T-helper 17 cell (primary cell): Measurements from ENCODE around the gene SNX15. TPM values are rescaled to one million over a fixed set of nuclear protein-coding genes. Genes with fewer than 3 reads are reported as not detected.

ENCODE experiments used
- ATAC-seq: fragments of 150-1000 bp; cut with Tn5 transposase; 2 replicates; pipeline ENCODE4 v1.10.0; 2021; ENCODE audit warnings: mild to moderate bottlenecking, moderate library complexity
- DNase-seq, 3 donors: peaks; one replicate each; pipeline versions ENCODE4 v3.0.0 to v3.0.0-alpha.2; 2020 to 2021
- H3K9me3 ChIP-seq: one replicate; pipeline ENCODE4 v1.7.0; 2013; ENCODE audit warnings: low read length, mild to moderate bottlenecking; ENCODE audit not compliant: control insufficient read depth, poor library complexity, severe bottlenecking
- H3K27ac Mint-ChIP-seq: one replicate; pipeline ENCODE4 v1.8.0; 2022; ENCODE audit warnings: mild to moderate bottlenecking, moderate library complexity, mixed read lengths
- H3K27me3 Mint-ChIP-seq: one replicate; pipeline ENCODE4 v1.8.0; 2022; ENCODE audit warnings: mixed read lengths
- H3K36me3 Mint-ChIP-seq: one replicate; pipeline ENCODE4 v1.8.0; 2022; ENCODE audit warnings: low read depth, mixed read lengths
- H3K4me1 Mint-ChIP-seq: one replicate; pipeline ENCODE4 v1.8.0; 2022; ENCODE audit warnings: mild to moderate bottlenecking, mixed read lengths
- H3K4me3 Mint-ChIP-seq: one replicate; pipeline ENCODE4 v1.8.0; 2022; ENCODE audit warnings: mild to moderate bottlenecking, moderate library complexity, mixed read lengths
- total RNA-seq, 4 donors: library from RNA in 2 of 4; stranded (reverse) in 2 of 4; gene quantifications; one replicate each; pipeline ENCODE4 v1.2.3 and lab custom pipeline; 2022 to 2026

SNX15 gene
- total RNA-seq, 2 donors from 2014 or later = 19.7 to 20.8 TPM

- no peak for ATAC-seq
- H3K9me3 ChIP-seq = no peaks in the 10 kb centered on the region
- Mint-ChIP-seq H3K4me1 (peaks cover 4% of the 10 kb centered on the region), H3K27me3 (peaks cover 6% of the 10 kb centered on the region), H3K36me3 (no peaks in the 10 kb centered on the region), H3K4me3 (no peak overlapping the region), H3K27ac (no peak overlapping the region)
- DNase-seq = no peak
Observed at GRCh38 chr11:65066805-65067291, 39.6 kb downstream of the SNX15 start.

GRCh38 chr11:65067446-65067845 lies 40.2 kb downstream of the SNX15 start:
- no peaks in the 10 kb centered on the region for H3K4me1 Mint-ChIP-seq
- no peak for DNase-seq

GRCh38 chr11:65069217-65069616 lies 42.0 kb downstream of the SNX15 start:
- ATAC-seq (no peak), DNase-seq (no peak)
- Mint-ChIP-seq H3K4me3 (no peak overlapping the region), H3K36me3 (no peaks in the 10 kb centered on the region), H3K27ac (no peak overlapping the region), H3K4me1 (no peaks in the 10 kb centered on the region), H3K27me3 (no peaks in the 10 kb centered on the region)
- H3K9me3 ChIP-seq = no peaks in the 10 kb centered on the region

More at GRCh38 chr11:65067446-65067845, 40.2 kb downstream of the SNX15 start:
- Mint-ChIP-seq H3K27me3 (peaks cover 6% of the 10 kb centered on the region), H3K27ac (no peak overlapping the region), H3K36me3 (no peaks in the 10 kb centered on the region), H3K4me3 (no peak overlapping the region)
- no peak for ATAC-seq
- H3K9me3 ChIP-seq = no peaks in the 10 kb centered on the region

- no peak for ATAC-seq
- H3K27ac Mint-ChIP-seq = no peak overlapping the region
Observed at GRCh38 chr11:65071907-65072630, 44.8 kb downstream of the SNX15 start.

GRCh38 chr11:65072631-65072966 lies 45.4 kb downstream of the SNX15 start:
- Mint-ChIP-seq H3K27me3 (no peaks in the 10 kb centered on the region), H3K27ac (no peak overlapping the region), H3K4me3 (no peak overlapping the region), H3K36me3 (no peaks in the 10 kb centered on the region), H3K4me1 (no peaks in the 10 kb centered on the region)
- no peak for DNase-seq
- ATAC-seq = no peak
- no peaks in the 10 kb centered on the region for H3K9me3 ChIP-seq

More at GRCh38 chr11:65071907-65072630, 44.8 kb downstream of the SNX15 start:
- DNase-seq = no peak
- no peaks in the 10 kb centered on the region for H3K36me3 Mint-ChIP-seq
- H3K4me3 Mint-ChIP-seq = no peak overlapping the region
- no peaks in the 10 kb centered on the region for H3K4me1 Mint-ChIP-seq
- no peaks in the 10 kb centered on the region for H3K9me3 ChIP-seq
- no peaks in the 10 kb centered on the region for H3K27me3 Mint-ChIP-seq

GRCh38 chr11:65077451-65077850 lies 50.2 kb downstream of the SNX15 start:
- Mint-ChIP-seq H3K4me1 (peaks cover 8% of the 10 kb centered on the region), H3K4me3 (peak overlapping the region; percentile 25), H3K27me3 (no peaks in the 10 kb centered on the region), H3K36me3 (no peaks in the 10 kb centered on the region), H3K27ac (peak overlapping the region; percentile 49)
- H3K9me3 ChIP-seq = no peaks in the 10 kb centered on the region
- ATAC-seq (no peak), DNase-seq (no peak)

GRCh38 chr11:65078151-65078550 lies 50.9 kb downstream of the SNX15 start:
- peak; percentile 49 to 66 (median 54) for DNase-seq
- peak; percentile 99 for ATAC-seq
- H3K27me3 Mint-ChIP-seq = no peaks in the 10 kb centered on the region
- no peaks in the 10 kb centered on the region for H3K36me3 Mint-ChIP-seq
- H3K4me3 Mint-ChIP-seq = no peak overlapping the region
- peaks cover 8% of the 10 kb centered on the region for H3K4me1 Mint-ChIP-seq
- peak overlapping the region; percentile 49 for H3K27ac Mint-ChIP-seq
- no peaks in the 10 kb centered on the region for H3K9me3 ChIP-seq

GRCh38 chr11:65078786-65079342 lies 51.6 kb downstream of the SNX15 start:
- Mint-ChIP-seq H3K4me1 (peaks cover 12% of the 10 kb centered on the region), H3K27ac (peak overlapping the region; percentile 49)
- no peak for DNase-seq

GRCh38 chr11:65083134-65083833 lies 56.0 kb downstream of the SNX15 start:
- no peak for ATAC-seq
- H3K36me3 Mint-ChIP-seq = peaks cover 8% of the 10 kb centered on the region
- DNase-seq = no peak

More at GRCh38 chr11:65078786-65079342, 51.6 kb downstream of the SNX15 start:
- no peaks in the 10 kb centered on the region for H3K27me3 Mint-ChIP-seq
- no peak for ATAC-seq
- H3K36me3 Mint-ChIP-seq = no peaks in the 10 kb centered on the region
- no peaks in the 10 kb centered on the region for H3K9me3 ChIP-seq
- no peak overlapping the region for H3K4me3 Mint-ChIP-seq

GRCh38 chr11:65083834-65084597 lies 56.8 kb downstream of the SNX15 start, which contains the start of the genes CDCA5 and ZFPL1:
CDCA5 (minus strand) TSS chr11:65084040; CDS start chr11:65083978, 62 bp downstream.
ZFPL1 (plus strand) TSS chr11:65084222; CDS start chr11:65084699, 477 bp downstream.
- H3K4me3 Mint-ChIP-seq = peak within 1 kb of the TSS; percentile 98
- H3K4me1 Mint-ChIP-seq = peaks cover 22% of the 10 kb centered on the region
- peak within 1 kb of the TSS; percentile 96 for H3K27ac Mint-ChIP-seq
- no peaks in the 10 kb centered on the region for H3K9me3 ChIP-seq
- H3K27me3 Mint-ChIP-seq = no peaks in the 10 kb centered on the region
- peak; percentile 92 to 95 (median 92) for DNase-seq
- peak; percentile 92 for ATAC-seq
- H3K36me3 Mint-ChIP-seq = peaks cover 10% of the 10 kb centered on the region

More at GRCh38 chr11:65083134-65083833, 56.0 kb downstream of the SNX15 start:
- Mint-ChIP-seq H3K4me1 (peaks cover 21% of the 10 kb centered on the region), H3K27me3 (no peaks in the 10 kb centered on the region), H3K27ac (peak overlapping the region; percentile 96), H3K4me3 (peak overlapping the region; percentile 98)
- H3K9me3 ChIP-seq = no peaks in the 10 kb centered on the region

- no peak for ATAC-seq
Observed at GRCh38 chr11:65084598-65085375, 57.5 kb downstream of the SNX15 start.

GRCh38 chr11:65085446-65085845 lies 58.2 kb downstream of the SNX15 start:
- peak overlapping the region; percentile 96 for H3K27ac Mint-ChIP-seq
- ATAC-seq (no peak), DNase-seq (no peak)
- peaks cover 10% of the 10 kb centered on the region for H3K36me3 Mint-ChIP-seq
- H3K4me1 Mint-ChIP-seq = peaks cover 22% of the 10 kb centered on the region
- H3K9me3 ChIP-seq = no peaks in the 10 kb centered on the region
- H3K27me3 Mint-ChIP-seq = no peaks in the 10 kb centered on the region
- H3K4me3 Mint-ChIP-seq = peak overlapping the region; percentile 98

More at GRCh38 chr11:65084598-65085375, 57.5 kb downstream of the SNX15 start:
- H3K27ac Mint-ChIP-seq = peak overlapping the region; percentile 96
- H3K4me3 Mint-ChIP-seq = peak overlapping the region; percentile 98
- H3K27me3 Mint-ChIP-seq = no peaks in the 10 kb centered on the region
- H3K9me3 ChIP-seq = no peaks in the 10 kb centered on the region
- DNase-seq = no peak
- peaks cover 10% of the 10 kb centered on the region for H3K36me3 Mint-ChIP-seq
- peaks cover 22% of the 10 kb centered on the region for H3K4me1 Mint-ChIP-seq
